SW480 (cell line): ENCODE results near the gene LPCAT1.
A peak's percentile ranks its signal among the peaks of the same experiment; 100 is the strongest.
"Not testable (repeated sequence)": the region's sequence is repeated elsewhere in the genome, so short reads cannot be mapped to it uniquely, and the experiment has no call there.

Experiments
- DNase-seq: peaks from one replicate; pipeline ENCODE4 v3.0.0-alpha.2; 2016; ENCODE audit warnings: low spot score

LPCAT1 gene

GRCh38 chr5:1480217-1480616 is 43.5 kb downstream of the LPCAT1 start:
- no peak for DNase-seq

GRCh38 chr5:1479581-1480188 is 44.1 kb downstream of the LPCAT1 start:
- DNase-seq = peak; percentile 17

GRCh38 chr5:1479066-1479465 is 44.7 kb downstream of the LPCAT1 start:
- no peak for DNase-seq

GRCh38 chr5:1478271-1479035 is 45.3 kb downstream of the LPCAT1 start:
- no peak for DNase-seq

- no peak for DNase-seq
Measured at GRCh38 chr5:1477341-1477740, 46.4 kb downstream of the LPCAT1 start.

GRCh38 chr5:1476967-1477310 is 46.8 kb downstream of the LPCAT1 start:
- DNase-seq = no peak

GRCh38 chr5:1476181-1476966 is 47.4 kb downstream of the LPCAT1 start:
- DNase-seq = no peak

GRCh38 chr5:1475544-1475900 is 48.2 kb downstream of the LPCAT1 start:
- DNase-seq = not testable (repeated sequence)

- DNase-seq = no peak
Measured at GRCh38 chr5:1474866-1475543, 48.8 kb downstream of the LPCAT1 start.

GRCh38 chr5:1474183-1474839 is 49.4 kb downstream of the LPCAT1 start:
- DNase-seq = no peak

- DNase-seq = no peak
Measured at GRCh38 chr5:1473746-1474145, 50.0 kb downstream of the LPCAT1 start.

- no peak for DNase-seq
Measured at GRCh38 chr5:1472964-1473628, 50.7 kb downstream of the LPCAT1 start.

- no peak for DNase-seq
Measured at GRCh38 chr5:1471997-1472963, 51.5 kb downstream of the LPCAT1 start.

GRCh38 chr5:1471240-1471853 is 52.4 kb downstream of the LPCAT1 start:
- DNase-seq = no peak

- DNase-seq = no peak
Measured at GRCh38 chr5:1470762-1471211, 53.0 kb downstream of the LPCAT1 start.

- DNase-seq = no peak
Measured at GRCh38 chr5:1468629-1469527, 54.9 kb downstream of the LPCAT1 start.

- DNase-seq = no peak
Measured at GRCh38 chr5:1468247-1468612, 55.5 kb downstream of the LPCAT1 start.

GRCh38 chr5:1467341-1468246 is 56.2 kb downstream of the LPCAT1 start:
- no peak for DNase-seq
